ENCODE measurements around the gene PAPOLG.

PAPOLG gene

GRCh38 chr2:60821133-60821469 is 65.0 kb downstream of the PAPOLG start:
- H3K9me3 ChIP-seq (ENCODE audit: insufficient read depth, low read length), result no peaks in the 10 kb centered on the region
- H3K27me3 ChIP-seq (ENCODE audit: low read length), result no peaks in the 10 kb centered on the region
- no peak overlapping the region for H3K9ac ChIP-seq (ENCODE audit: low read length)
- no peak overlapping the region for H2AFZ ChIP-seq (ENCODE audit: low read depth, low read length, severe bottlenecking)
- no peak overlapping the region for H3K27ac ChIP-seq (ENCODE audit: low read depth, low read length)
- no peaks in the 10 kb centered on the region for H3K79me2 ChIP-seq (ENCODE audit: insufficient read depth, low read length)
- H3F3A ChIP-seq (ENCODE audit: insufficient read depth), result no peaks in the 10 kb centered on the region
- no peak overlapping the region for H3K4me2 ChIP-seq (ENCODE audit: low read depth, low read length, poor library complexity, severe bottlenecking)
- H4K20me1 ChIP-seq (ENCODE audit: low read depth, low read length), result no peaks in the 10 kb centered on the region
- no peaks in the 10 kb centered on the region for H3K9me2 ChIP-seq (replicated peaks; ENCODE audit: insufficient read depth, low read length)
- TF ChIP-seq CTCF (IDR thresholded peaks at IDR 0.05; ENCODE audit: insufficient read depth, low read length, poor library complexity, severe bottlenecking) (no peak), EZH2phosphoT487 (conservative IDR thresholded peaks at IDR 0.05; ENCODE audit: low read length) (no peak)
- H3K36me3 ChIP-seq (ENCODE audit: low read length), result no peaks in the 10 kb centered on the region
- no peak overlapping the region for H3K4me3 ChIP-seq (ENCODE audit: insufficient read depth, low read length, poor library complexity, severe bottlenecking)

- no peaks in the 10 kb centered on the region for H3K9me2 ChIP-seq (replicated peaks; ENCODE audit: insufficient read depth, low read length)
- H3K9ac ChIP-seq (ENCODE audit: low read length), result no peak overlapping the region
- no peak overlapping the region for H2AFZ ChIP-seq (ENCODE audit: low read depth, low read length, severe bottlenecking)
- H3K4me2 ChIP-seq (ENCODE audit: low read depth, low read length, poor library complexity, severe bottlenecking), result no peak overlapping the region
- no peaks in the 10 kb centered on the region for H3K27me3 ChIP-seq (ENCODE audit: low read length)
- no peaks in the 10 kb centered on the region for H3K9me3 ChIP-seq (ENCODE audit: insufficient read depth, low read length)
- H3K79me2 ChIP-seq (ENCODE audit: insufficient read depth, low read length), result no peaks in the 10 kb centered on the region
- no peaks in the 10 kb centered on the region for H4K20me1 ChIP-seq (ENCODE audit: low read depth, low read length)
- no peak overlapping the region for H3K27ac ChIP-seq (ENCODE audit: low read depth, low read length)
- no peak for TF ChIP-seq CTCF (IDR thresholded peaks at IDR 0.05; ENCODE audit: insufficient read depth, low read length, poor library complexity, severe bottlenecking)
- no peak for TF ChIP-seq EZH2phosphoT487 (conservative IDR thresholded peaks at IDR 0.05; ENCODE audit: low read length)
- H3F3A ChIP-seq (ENCODE audit: insufficient read depth), result no peaks in the 10 kb centered on the region
- no peak overlapping the region for H3K4me3 ChIP-seq (ENCODE audit: insufficient read depth, low read length, poor library complexity, severe bottlenecking)
- H3K36me3 ChIP-seq (ENCODE audit: low read length), result no peaks in the 10 kb centered on the region
Observed at GRCh38 chr2:60821587-60822302, 65.7 kb downstream of the PAPOLG start.

GRCh38 chr2:60822987-60823386 is 66.9 kb downstream of the PAPOLG start:
- Histone ChIP-seq H3K27ac (ENCODE audit: low read depth, low read length) (no peak overlapping the region), H3K79me2 (ENCODE audit: insufficient read depth, low read length) (no peaks in the 10 kb centered on the region)

More at GRCh38 chr2:60822987-60823386, 66.9 kb downstream of the PAPOLG start:
- Histone ChIP-seq H3K9me2 (replicated peaks; ENCODE audit: insufficient read depth, low read length) (no peaks in the 10 kb centered on the region), H4K20me1 (ENCODE audit: low read depth, low read length) (no peaks in the 10 kb centered on the region), H3K4me3 (ENCODE audit: insufficient read depth, low read length, poor library complexity, severe bottlenecking) (no peak overlapping the region), H3K36me3 (ENCODE audit: low read length) (no peaks in the 10 kb centered on the region), H3K9me3 (ENCODE audit: insufficient read depth, low read length) (no peaks in the 10 kb centered on the region), H2AFZ (ENCODE audit: low read depth, low read length, severe bottlenecking) (no peak overlapping the region), H3F3A (ENCODE audit: insufficient read depth) (no peaks in the 10 kb centered on the region), H3K9ac (ENCODE audit: low read length) (no peak overlapping the region), H3K4me2 (ENCODE audit: low read depth, low read length, poor library complexity, severe bottlenecking) (no peak overlapping the region), H3K27me3 (ENCODE audit: low read length) (no peaks in the 10 kb centered on the region)
- TF ChIP-seq EZH2phosphoT487 (conservative IDR thresholded peaks at IDR 0.05; ENCODE audit: low read length) (no peak), CTCF (IDR thresholded peaks at IDR 0.05; ENCODE audit: insufficient read depth, low read length, poor library complexity, severe bottlenecking) (no peak)

All from SU-DHL-6 (cell line).